ENCODE measurements around the gene NCBP3.

DNA sequence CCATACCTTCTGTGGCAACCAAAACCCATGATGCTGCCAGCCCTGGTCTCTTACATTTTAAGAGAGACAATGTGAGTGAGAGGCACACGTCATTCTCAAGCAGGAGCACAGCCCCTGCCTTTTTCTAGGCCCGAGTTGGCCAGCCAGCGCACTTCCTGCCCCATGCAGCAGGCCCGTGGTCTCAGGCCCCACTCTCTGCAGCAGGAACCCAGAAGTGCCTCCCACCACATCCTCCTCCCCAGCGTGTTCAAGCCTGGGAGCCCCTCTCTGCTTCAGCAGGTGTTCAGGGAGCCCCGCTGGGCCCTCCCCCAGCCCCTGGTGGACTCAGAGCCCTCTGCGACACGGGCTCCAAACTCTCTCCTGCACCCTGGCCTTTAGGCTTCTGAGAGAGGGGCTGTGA is 75.6 kb downstream of the NCBP3 start:
- TF ChIP-seq, protein P1, sequence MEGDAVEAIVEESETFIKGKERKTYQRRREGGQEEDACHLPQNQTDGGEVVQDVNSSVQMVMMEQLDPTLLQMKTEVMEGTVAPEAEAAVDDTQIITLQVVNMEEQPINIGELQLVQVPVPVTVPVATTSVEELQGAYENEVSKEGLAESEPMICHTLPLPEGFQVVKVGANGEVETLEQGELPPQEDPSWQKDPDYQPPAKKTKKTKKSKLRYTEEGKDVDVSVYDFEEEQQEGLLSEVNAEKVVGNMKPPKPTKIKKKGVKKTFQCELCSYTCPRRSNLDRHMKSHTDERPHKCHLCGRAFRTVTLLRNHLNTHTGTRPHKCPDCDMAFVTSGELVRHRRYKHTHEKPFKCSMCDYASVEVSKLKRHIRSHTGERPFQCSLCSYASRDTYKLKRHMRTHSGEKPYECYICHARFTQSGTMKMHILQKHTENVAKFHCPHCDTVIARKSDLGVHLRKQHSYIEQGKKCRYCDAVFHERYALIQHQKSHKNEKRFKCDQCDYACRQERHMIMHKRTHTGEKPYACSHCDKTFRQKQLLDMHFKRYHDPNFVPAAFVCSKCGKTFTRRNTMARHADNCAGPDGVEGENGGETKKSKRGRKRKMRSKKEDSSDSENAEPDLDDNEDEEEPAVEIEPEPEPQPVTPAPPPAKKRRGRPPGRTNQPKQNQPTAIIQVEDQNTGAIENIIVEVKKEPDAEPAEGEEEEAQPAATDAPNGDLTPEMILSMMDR (conservative IDR thresholded peaks at IDR 0.05): no peak
- no peak for TF ChIP-seq EZH2 (IDR thresholded peaks at IDR 0.05; ENCODE audit: low read depth)
